Sigmoid colon (tissue), 7 donors: ENCODE measurements around the gene UQCC2. TPM values are rescaled to one million over a fixed set of nuclear protein-coding genes. Genes with fewer than 3 reads are reported as not detected.

Source experiments
- DNase-seq: peaks from one replicate; pipeline ENCODE4 v3.0.0-alpha.2; 2019
- H3K27ac ChIP-seq, 4 donors: fragments of 200-600 bp; sonication (generic); one replicate each; pipeline ENCODE4 v1.5.1; 2016 to 2019; ENCODE audit warnings: mild to moderate bottlenecking in 1 of 4
- H3K27me3 ChIP-seq, 3 donors: fragments of 200-600 bp; sonication (generic); one replicate each; pipeline ENCODE4 v1.5.1; 2019; ENCODE audit warnings: mild to moderate bottlenecking in 1 of 3
- H3K36me3 ChIP-seq, 4 donors: fragments of 200-600 bp; sonication (generic); one replicate each; pipeline ENCODE4 v1.5.1; 2016 to 2019
- H3K4me1 ChIP-seq, 4 donors: fragments of 200-600 bp; sonication (generic); one replicate each; pipeline ENCODE4 v1.5.1; 2017 to 2019
- H3K4me3 ChIP-seq, 4 donors: fragments of 200-600 bp; sonication (generic); one replicate each; pipeline ENCODE4 v1.5.1; 2017 to 2019; ENCODE audit warnings: mild to moderate bottlenecking in 2 of 4, moderate library complexity in 1 of 4
- H3K9me3 ChIP-seq, 4 donors: fragments of 200-600 bp in 3 of 4; sonication (generic) in 3 of 4; one replicate each; pipeline versions ENCODE4 v1.5.1 to v1.6.1; 2013 to 2019
- CTCF ChIP-seq, 4 experiments: fragments of 450-650 bp in 3 of 4; fragments of 200-600 bp in 1 of 4; IDR thresholded peaks; one replicate each; pipeline ENCODE4 v1.5.1; 2016 to 2019; ENCODE audit warnings: antibody characterized with exemption in 4 of 4, mild to moderate bottlenecking in 3 of 4, moderate library complexity in 2 of 4
- EP300 ChIP-seq, 4 donors: sonication (generic); formaldehyde crosslinking; IDR thresholded peaks; one replicate each; pipeline ENCODE4 v1.6.1; 2017; ENCODE audit warnings: antibody characterized with exemption in 4 of 4
- POLR2A ChIP-seq, 2 donors: fragments of 450-650 bp; IDR thresholded peaks; one replicate each; pipeline ENCODE4 v1.6.1; 2016; ENCODE audit warnings: antibody characterized with exemption in 2 of 2, mild to moderate bottlenecking in 2 of 2, moderate library complexity in 2 of 2
- POLR2AphosphoS5 ChIP-seq, 4 donors: sonication (generic); formaldehyde crosslinking; IDR thresholded peaks; one replicate each; pipeline ENCODE4 v1.6.1; 2017; ENCODE audit warnings: antibody characterized with exemption in 4 of 4
- whole genome bisulfite sequencing, 2 donors: extraction: QIAGEN DNeasy Blood & Tissue Kit; methylation state at CpG; one replicate each; pipeline ENCODE4 v1.1.7; 2013; 5-methylcytosine and 5-hydroxymethylcytosine counted together
- intact Hi-C: fragments of 100-400 bp; cut with DNase I; formaldehyde crosslinking; loops from one replicate; pipeline ENCODE4 v1.15.1; 2023
- polyA plus RNA-seq, 3 donors: library from polyadenylated mRNA; stranded (reverse); fragments of 200-250 nt; gene quantifications; one replicate each; pipeline ENCODE4 v1.2.3, GENCODE V29; 2013
- total RNA-seq, 4 donors: library from RNA; depleted of rRNA; stranded (reverse); fragments of >200 nt; gene quantifications; one replicate each; pipeline ENCODE4 v1.1.0, GENCODE V29; 2016
- donor health status: healthy with polysubstance abuse.
- donor health status: Bipolar disorder and iron deficiency.
- donor health status: healthy.

The UQCC2 gene
- total and polyA plus RNA-seq, 7 donors: 9.5 to 90.9 (median 34.9) TPM

- Histone ChIP-seq H3K9me3 (no peaks in the 10 kb centered on the region), H3K4me3 (no peak overlapping the region), H3K36me3 (peaks cover 0 to 51% (median 8%) of the 10 kb centered on the region in 4 donors), H3K27me3 (no peaks in the 10 kb centered on the region), H3K4me1 (peaks cover 0 to 14% (median 3%) of the 10 kb centered on the region in 4 donors), H3K27ac (no peak overlapping the region)
- intact Hi-C loops: no loop called here
- no peak for DNase-seq
- 89 to 93% methylated on average over 15 of the region's 15 CpGs for WGBS, 2 donors
- TF ChIP-seq POLR2AphosphoS5 (IDR thresholded peaks at IDR 0.05) (no peak), EP300 (IDR thresholded peaks at IDR 0.05) (no peak), CTCF (IDR thresholded peaks at IDR 0.05) (no peak), POLR2A (IDR thresholded peaks at IDR 0.05) (no peak)
These were observed 25.9 kb upstream of the UQCC2 start for GRCh38 chr6:33737267-33738026.

GRCh38 chr6:33735216-33735615 is 23.7 kb upstream of the UQCC2 start:
- Histone ChIP-seq H3K27ac (no peak overlapping the region), H3K27me3 (no peaks in the 10 kb centered on the region), H3K4me3 (no peak overlapping the region), H3K36me3 (peaks cover 0 to 69% (median 8%) of the 10 kb centered on the region in 4 donors), H3K4me1 (peaks cover 0 to 7% (median 3%) of the 10 kb centered on the region in 4 donors), H3K9me3 (no peaks in the 10 kb centered on the region)
- WGBS, 2 donors: 88 to 89% methylated on average over 18 of the region's 18 CpGs
- intact Hi-C loops: no loop called here
- TF ChIP-seq POLR2AphosphoS5 (IDR thresholded peaks at IDR 0.05) (no peak), EP300 (IDR thresholded peaks at IDR 0.05) (no peak), POLR2A (IDR thresholded peaks at IDR 0.05) (no peak), CTCF (IDR thresholded peaks at IDR 0.05) (no peak)
- DNase-seq: no peak

GRCh38 chr6:33733709-33734007 is 22.2 kb upstream of the UQCC2 start:
- Histone ChIP-seq H3K36me3 (peaks cover 0 to 72% (median 8%) of the 10 kb centered on the region in 4 donors), H3K4me1 (no peaks in the 10 kb centered on the region), H3K27ac (no peak overlapping the region), H3K9me3 (no peaks in the 10 kb centered on the region), H3K4me3 (no peak overlapping the region), H3K27me3 (no peaks in the 10 kb centered on the region)
- intact Hi-C loops: no loop called here
- WGBS, 2 donors: 95 to 96% methylated on average over 8 of the region's 8 CpGs
- DNase-seq: no peak
- TF ChIP-seq CTCF (IDR thresholded peaks at IDR 0.05) (no peak), EP300 (IDR thresholded peaks at IDR 0.05) (no peak), POLR2AphosphoS5 (IDR thresholded peaks at IDR 0.05) (no peak), POLR2A (IDR thresholded peaks at IDR 0.05) (no peak)

GRCh38 chr6:33732817-33733708 is 21.6 kb upstream of the UQCC2 start:
- Histone ChIP-seq H3K4me1 (no peaks in the 10 kb centered on the region), H3K27ac (no peak overlapping the region), H3K36me3 (peaks cover 0 to 66% (median 8%) of the 10 kb centered on the region in 4 donors), H3K9me3 (no peaks in the 10 kb centered on the region), H3K27me3 (no peaks in the 10 kb centered on the region), H3K4me3 (no peak overlapping the region)
- DNase-seq: no peak
- intact Hi-C loops: no loop called here
- 91 to 93% methylated on average over 13 of the region's 13 CpGs for WGBS, 2 donors
- no peak for TF ChIP-seq POLR2A (IDR thresholded peaks at IDR 0.05)
- no peak for TF ChIP-seq CTCF (IDR thresholded peaks at IDR 0.05)
- no peak for TF ChIP-seq EP300 (IDR thresholded peaks at IDR 0.05)
- no peak for TF ChIP-seq POLR2AphosphoS5 (IDR thresholded peaks at IDR 0.05)
